Smooth muscle cell (in vitro differentiated cells): ENCODE results near the gene INS. TPM values are rescaled to one million over a fixed set of nuclear protein-coding genes. Genes with fewer than 3 reads are reported as not detected.
A peak's percentile ranks its signal among the peaks of the same experiment; 100 is the strongest.

Experiments
- DNase-seq: peaks from one replicate; lab custom pipeline; 2025; ENCODE audit not compliant: unreplicated experiment; lab: John Stamatoyannopoulos, UW
- H2AFZ ChIP-seq: fragments of 200-600 bp; sonication (generic); 2 replicates; pipeline ENCODE4 v1.6.0; 2016; ENCODE audit warnings: antibody characterized with exemption, low read depth, mild to moderate bottlenecking
- H3F3A ChIP-seq: fragments of 200-600 bp; sonication (generic); 2 replicates; pipeline ENCODE4 v1.6.0; 2017; ENCODE audit warnings: antibody characterized with exemption, low read depth
- H3K27ac ChIP-seq: fragments of 200-600 bp; sonication (generic); 2 replicates; pipeline ENCODE4 v1.5.1; 2016; ENCODE audit warnings: low read depth, mild to moderate bottlenecking
- H3K27me3 ChIP-seq: fragments of 200-600 bp; sonication (generic); 2 replicates; pipeline ENCODE4 v1.6.1; 2016; ENCODE audit warnings: low read depth, mild to moderate bottlenecking
- H3K36me3 ChIP-seq: fragments of 200-600 bp; sonication (generic); 2 replicates; pipeline ENCODE4 v1.5.1; 2016; ENCODE audit warnings: low read depth
- H3K4me1 ChIP-seq: fragments of 200-600 bp; sonication (generic); 2 replicates; pipeline ENCODE4 v1.5.1; 2016; ENCODE audit warnings: low read depth
- H3K4me2 ChIP-seq: fragments of 200-600 bp; sonication (generic); 2 replicates; pipeline ENCODE4 v1.6.0; 2016; ENCODE audit warnings: mild to moderate bottlenecking
- H3K4me3 ChIP-seq: fragments of 200-600 bp; sonication (generic); 2 replicates; pipeline ENCODE4 v1.5.1; 2016; ENCODE audit warnings: mild to moderate bottlenecking
- H3K79me2 ChIP-seq: fragments of 200-600 bp; sonication (generic); 2 replicates; pipeline ENCODE4 v1.6.0; 2016; ENCODE audit warnings: low read depth, mild to moderate bottlenecking
- H3K9ac ChIP-seq: fragments of 200-600 bp; sonication (generic); 2 replicates; pipeline ENCODE4 v1.6.0; 2016; ENCODE audit warnings: low read depth
- H3K9me3 ChIP-seq: fragments of 200-600 bp; sonication (generic); replicated peaks from 2 replicates; pipeline ENCODE4 v1.5.1; 2016; ENCODE audit warnings: low read depth
- H4K20me1 ChIP-seq: fragments of 200-600 bp; sonication (generic); 2 replicates; pipeline ENCODE4 v1.6.0; 2016; ENCODE audit warnings: low read depth
- CTCF ChIP-seq: fragments of 200-600 bp; sonication (generic); IDR thresholded peaks from 2 replicates; pipeline ENCODE4 v1.5.1; 2017; ENCODE audit warnings: borderline replicate concordance, mild to moderate bottlenecking, antibody characterized with exemption; ENCODE audit not compliant: insufficient read depth, poor library complexity, severe bottlenecking
- WGBS: methylation state at CpG from one replicate; pipeline ENCODE4 v1.1.7; 2016; ENCODE audit warnings: low lambda C conversion rate; 5-methylcytosine and 5-hydroxymethylcytosine counted together
- polyA plus RNA-seq: library from polyadenylated mRNA; unstranded; fragments of >200 nt; fragmentation: Nextera tagmentation; extraction: Ambion mirVana; gene quantifications from 2 replicates; pipeline ENCODE4 v1.2.1, GENCODE V29; 2016
- total RNA-seq: library from RNA; depleted of rRNA; stranded (reverse); fragments of >200 nt; gene quantifications from 2 replicates; pipeline ENCODE4 v1.2.3, GENCODE V29; 2014

The INS gene
- total and polyA plus RNA-seq, 2 experiments from 2014 or later = not detected

GRCh38 chr11:2129308-2129698, 31.7 kb downstream of the INS start:
- H3K9ac ChIP-seq = no peak overlapping the region
- no peaks in the 10 kb centered on the region for H3K9me3 ChIP-seq
- TF ChIP-seq CTCF = no peak
- no peaks in the 10 kb centered on the region for H3K4me1 ChIP-seq
- 87% methylated on average over 17 of the region's 17 CpGs for WGBS
- peak overlapping the region; percentile 33 for H3K27ac ChIP-seq
- no peak for DNase-seq
- no peak overlapping the region for H2AFZ ChIP-seq
- no peak overlapping the region for H3K4me2 ChIP-seq
- no peak overlapping the region for H3K4me3 ChIP-seq
- H3F3A ChIP-seq = peaks cover 53% of the 10 kb centered on the region
- no peaks in the 10 kb centered on the region for H3K36me3 ChIP-seq
- no peaks in the 10 kb centered on the region for H3K27me3 ChIP-seq
- peaks cover 66% of the 10 kb centered on the region for H4K20me1 ChIP-seq
- peaks cover 9% of the 10 kb centered on the region for H3K79me2 ChIP-seq

- Histone ChIP-seq H3K36me3 (no peaks in the 10 kb centered on the region), H3K4me2 (no peak overlapping the region), H3K9ac (no peak overlapping the region), H3K27me3 (no peaks in the 10 kb centered on the region), H3K9me3 (no peaks in the 10 kb centered on the region), H3K27ac (peak overlapping the region; percentile 33), H3F3A (peaks cover 47% of the 10 kb centered on the region), H3K79me2 (peaks cover 3% of the 10 kb centered on the region), H3K4me3 (no peak overlapping the region), H4K20me1 (peaks cover 60% of the 10 kb centered on the region), H3K4me1 (no peaks in the 10 kb centered on the region), H2AFZ (no peak overlapping the region)
- DNase-seq = no peak
- 72% methylated on average over 12 of the region's 12 CpGs for WGBS
- no peak for TF ChIP-seq CTCF
These were observed 32.3 kb downstream of the INS start for GRCh38 chr11:2128511-2129307.

- Histone ChIP-seq H3K4me2 (no peak overlapping the region), H3K9me3 (no peaks in the 10 kb centered on the region), H3K79me2 (no peaks in the 10 kb centered on the region), H3K9ac (no peak overlapping the region), H3K27me3 (no peaks in the 10 kb centered on the region), H2AFZ (no peak overlapping the region), H3K27ac (peak overlapping the region; percentile 33), H3K36me3 (no peaks in the 10 kb centered on the region), H3K4me3 (no peak overlapping the region), H3F3A (peaks cover 41% of the 10 kb centered on the region), H4K20me1 (peaks cover 54% of the 10 kb centered on the region), H3K4me1 (no peaks in the 10 kb centered on the region)
- whole genome bisulfite sequencing = 31% methylated on average over 7 of the region's 7 CpGs
- TF ChIP-seq CTCF = no peak
- no peak for DNase-seq
These were observed 32.9 kb downstream of the INS start for GRCh38 chr11:2128130-2128510.

GRCh38 chr11:2127482-2128129, 33.4 kb downstream of the INS start:
- peaks cover under 1% of the 10 kb centered on the region for H3K4me1 ChIP-seq
- no peak for DNase-seq
- H3K27ac ChIP-seq = peak overlapping the region; percentile 33
- H3K4me3 ChIP-seq = no peak overlapping the region
- H3F3A ChIP-seq = peaks cover 37% of the 10 kb centered on the region
- peaks cover 49% of the 10 kb centered on the region for H4K20me1 ChIP-seq
- H3K9ac ChIP-seq = no peak overlapping the region
- H3K27me3 ChIP-seq = no peaks in the 10 kb centered on the region
- no peaks in the 10 kb centered on the region for H3K36me3 ChIP-seq
- H3K79me2 ChIP-seq = no peaks in the 10 kb centered on the region
- no peak for TF ChIP-seq CTCF
- no peaks in the 10 kb centered on the region for H3K9me3 ChIP-seq
- H3K4me2 ChIP-seq = no peak overlapping the region
- WGBS = 41% methylated on average over 7 of the region's 8 CpGs
- H2AFZ ChIP-seq = no peak overlapping the region
